GM12874 (cell line): Measurements from ENCODE around the gene CPT1B.

ENCODE experiments used
- TF ChIP-seq, protein P1 (sequence below): IDR thresholded peaks from 2 replicates; pipeline ENCODE4 v1.5.1; 2011; ENCODE audit warnings: low read depth, mild to moderate bottlenecking, control low read depth, low read length, moderate library complexity; ENCODE audit not compliant: insufficient read depth

Gene CPT1B

DNA sequence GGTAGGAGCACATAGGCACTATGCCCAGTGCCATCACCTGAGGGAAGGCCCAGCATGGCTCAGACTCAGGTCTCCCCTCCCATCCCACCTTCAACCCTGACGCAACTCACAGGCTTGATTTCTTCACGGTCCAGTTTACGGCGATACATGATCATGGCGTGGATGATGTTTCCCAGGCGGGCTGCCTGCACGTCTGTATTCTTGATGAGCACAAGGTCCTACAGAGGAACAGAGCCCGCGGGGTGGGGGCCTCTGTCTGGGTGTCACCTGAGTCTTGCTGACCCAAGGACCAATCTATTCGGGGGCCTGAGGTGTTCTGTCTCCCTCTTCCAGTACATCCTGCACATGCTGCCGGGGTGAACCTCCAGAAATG, 3.9 kb downstream of the CPT1B start:
- TF ChIP-seq, protein P1, sequence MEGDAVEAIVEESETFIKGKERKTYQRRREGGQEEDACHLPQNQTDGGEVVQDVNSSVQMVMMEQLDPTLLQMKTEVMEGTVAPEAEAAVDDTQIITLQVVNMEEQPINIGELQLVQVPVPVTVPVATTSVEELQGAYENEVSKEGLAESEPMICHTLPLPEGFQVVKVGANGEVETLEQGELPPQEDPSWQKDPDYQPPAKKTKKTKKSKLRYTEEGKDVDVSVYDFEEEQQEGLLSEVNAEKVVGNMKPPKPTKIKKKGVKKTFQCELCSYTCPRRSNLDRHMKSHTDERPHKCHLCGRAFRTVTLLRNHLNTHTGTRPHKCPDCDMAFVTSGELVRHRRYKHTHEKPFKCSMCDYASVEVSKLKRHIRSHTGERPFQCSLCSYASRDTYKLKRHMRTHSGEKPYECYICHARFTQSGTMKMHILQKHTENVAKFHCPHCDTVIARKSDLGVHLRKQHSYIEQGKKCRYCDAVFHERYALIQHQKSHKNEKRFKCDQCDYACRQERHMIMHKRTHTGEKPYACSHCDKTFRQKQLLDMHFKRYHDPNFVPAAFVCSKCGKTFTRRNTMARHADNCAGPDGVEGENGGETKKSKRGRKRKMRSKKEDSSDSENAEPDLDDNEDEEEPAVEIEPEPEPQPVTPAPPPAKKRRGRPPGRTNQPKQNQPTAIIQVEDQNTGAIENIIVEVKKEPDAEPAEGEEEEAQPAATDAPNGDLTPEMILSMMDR = no peak

DNA sequence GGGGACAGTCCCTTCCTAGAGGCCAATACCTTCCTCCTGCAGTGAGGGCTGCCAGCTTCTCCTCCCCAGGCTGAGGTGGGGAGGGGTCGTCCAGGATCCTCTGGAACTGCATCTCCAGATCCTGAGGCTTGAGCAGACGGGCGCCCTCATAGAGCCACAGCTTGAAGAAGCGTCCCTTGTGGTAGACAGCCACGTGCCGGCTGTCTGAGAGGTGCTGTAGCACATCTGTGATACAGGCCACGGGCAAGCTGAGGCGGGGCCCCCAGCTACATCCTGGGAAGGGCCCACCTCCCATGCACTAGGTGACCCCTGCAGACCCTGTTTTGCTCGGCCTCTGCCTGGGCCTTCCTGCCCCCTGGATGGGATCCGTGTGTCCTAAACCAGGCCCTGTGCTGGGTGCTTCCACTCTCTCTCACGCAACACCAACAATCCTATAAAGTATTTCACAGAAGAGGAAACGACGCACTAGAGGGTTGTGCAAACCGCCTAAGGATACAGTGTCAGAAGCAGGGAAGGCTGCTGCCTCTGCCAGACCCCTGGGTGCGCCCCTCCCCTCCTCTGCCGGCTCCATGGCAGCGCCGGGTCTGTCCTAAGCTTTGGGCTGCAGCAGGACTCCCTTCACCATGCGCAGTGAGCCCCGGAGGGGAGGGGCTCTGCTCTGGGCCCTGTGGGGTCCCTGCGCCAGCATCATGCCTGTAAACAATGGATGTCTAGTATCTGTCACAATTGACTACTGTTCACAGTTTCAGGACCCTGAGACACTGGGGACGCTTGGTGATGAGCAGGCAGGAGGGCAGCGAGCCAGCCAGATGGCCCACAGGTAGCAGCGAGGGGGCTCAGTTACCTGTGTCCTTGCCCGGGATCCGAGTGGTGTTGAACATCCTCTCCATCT, 4.5 kb downstream of the CPT1B start:
- TF ChIP-seq, protein P1 = no peak

DNA sequence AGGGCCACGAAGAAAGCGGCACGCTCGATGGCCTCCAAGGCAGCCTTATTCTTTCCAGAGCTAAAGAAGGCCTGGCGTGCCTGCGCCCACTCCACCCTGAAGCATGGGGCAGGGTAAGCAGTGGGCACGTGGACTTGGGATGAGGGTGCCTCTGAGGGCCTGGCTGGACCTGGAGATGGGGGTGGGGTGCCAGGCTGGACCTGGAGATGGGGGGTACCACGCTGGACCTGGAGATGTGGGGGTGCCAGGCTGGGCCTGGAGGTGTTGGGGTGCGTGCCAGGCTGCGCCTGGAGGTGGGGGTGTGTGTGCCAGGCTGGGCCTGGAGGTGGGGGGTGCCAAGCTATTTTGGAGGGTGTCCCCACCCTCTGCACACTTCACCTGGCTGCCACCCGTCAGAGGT, 5.3 kb downstream of the CPT1B start:
- TF ChIP-seq, protein P1 = no peak

DNA sequence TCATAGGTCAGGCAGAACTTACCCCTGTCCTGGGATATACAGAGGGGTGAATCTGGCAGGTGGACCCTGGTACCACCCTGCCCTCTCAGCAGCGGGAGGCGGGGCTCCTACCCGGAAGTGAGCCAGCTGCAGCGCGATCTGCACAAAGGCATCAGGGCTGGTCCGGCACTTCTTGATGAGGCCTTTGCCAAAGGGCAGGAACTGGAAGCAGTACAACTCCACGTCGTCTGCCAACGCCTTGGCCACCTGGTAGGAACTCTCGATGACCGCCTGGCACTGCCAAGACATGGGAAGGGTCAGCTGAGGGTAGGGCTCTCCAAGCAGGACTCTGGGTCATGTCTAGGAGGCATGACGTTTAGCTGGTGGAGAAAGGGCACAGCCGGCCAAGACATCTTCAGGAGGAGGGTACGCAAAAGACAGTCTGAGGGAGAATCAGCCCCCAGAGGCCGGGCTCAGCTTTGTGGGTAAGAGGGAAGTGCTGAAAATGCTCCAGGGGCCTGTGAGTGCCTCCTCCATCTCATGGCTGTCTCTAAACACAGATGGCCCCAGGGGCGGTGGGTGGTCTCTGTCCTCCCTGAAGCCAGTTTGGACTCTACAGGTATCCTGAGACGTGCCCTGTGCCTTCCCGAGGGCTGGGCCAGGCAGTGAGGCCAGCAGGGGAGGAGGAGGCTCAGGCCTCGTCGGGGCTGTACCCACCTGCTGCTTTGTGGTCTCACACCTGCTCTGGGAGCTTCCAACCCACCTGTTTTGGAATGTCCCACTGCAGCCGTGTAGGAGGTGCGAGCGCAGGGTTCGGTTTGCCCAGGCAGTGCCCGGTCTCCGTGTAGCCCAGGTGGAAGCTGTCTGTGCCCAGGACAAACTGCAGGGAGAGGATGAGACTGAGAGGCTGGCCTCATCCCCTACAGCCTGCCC, 6.7 kb downstream of the CPT1B start:
- TF ChIP-seq, protein P1 = no peak

DNA sequence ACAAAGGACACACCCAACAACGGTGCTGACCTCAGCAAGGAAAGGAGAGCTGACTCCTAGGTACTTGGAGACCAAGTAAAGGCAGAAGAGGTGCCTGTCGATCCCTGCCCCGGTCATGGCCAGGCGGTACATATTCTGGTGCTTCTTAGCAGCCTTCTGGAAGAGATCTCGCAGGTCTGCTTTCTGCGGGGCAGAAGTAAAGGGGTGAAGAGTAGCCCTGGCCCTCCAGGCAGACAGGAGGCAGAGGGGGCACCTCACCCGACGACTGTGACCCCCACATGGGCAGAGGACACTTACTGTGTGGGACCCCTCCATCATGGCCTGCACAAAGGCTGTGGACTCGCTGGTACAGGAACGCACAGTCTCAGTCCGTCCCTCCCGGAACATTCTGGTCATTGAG, 7.4 kb downstream of the CPT1B start:
- TF ChIP-seq, protein P1 = no peak

DNA sequence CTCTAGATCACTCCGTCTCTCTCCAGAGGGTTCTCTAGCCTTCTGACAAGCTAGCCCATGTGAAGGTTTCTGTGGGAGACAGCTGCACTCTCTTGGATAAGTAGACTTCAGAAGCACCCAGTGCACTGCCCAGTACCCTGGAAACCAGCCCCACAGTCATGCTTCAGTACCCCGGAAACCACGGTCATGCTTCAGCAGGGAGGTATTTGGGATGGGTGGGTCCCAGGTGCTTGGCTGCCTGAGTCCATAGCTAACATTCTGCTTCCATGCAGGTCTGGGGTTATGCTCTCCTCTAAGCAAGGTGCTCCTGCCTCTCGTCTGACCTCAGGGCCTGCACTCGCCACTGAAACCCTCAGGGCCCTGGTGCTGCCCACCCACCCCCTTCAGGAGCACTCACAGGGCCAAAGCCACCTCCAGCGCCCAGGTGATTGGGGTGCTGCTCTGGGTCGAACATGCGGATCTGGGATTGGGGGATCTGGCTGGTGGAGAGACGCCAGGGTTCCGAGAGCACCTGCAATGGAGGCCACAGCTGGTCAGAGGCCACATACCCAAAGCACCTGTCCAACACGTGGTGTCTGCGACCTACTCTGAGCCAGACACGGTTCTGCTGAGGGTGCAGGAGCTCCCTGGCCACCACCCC, 8.2 kb downstream of the CPT1B start:
- TF ChIP-seq, protein P1 = no peak

DNA sequence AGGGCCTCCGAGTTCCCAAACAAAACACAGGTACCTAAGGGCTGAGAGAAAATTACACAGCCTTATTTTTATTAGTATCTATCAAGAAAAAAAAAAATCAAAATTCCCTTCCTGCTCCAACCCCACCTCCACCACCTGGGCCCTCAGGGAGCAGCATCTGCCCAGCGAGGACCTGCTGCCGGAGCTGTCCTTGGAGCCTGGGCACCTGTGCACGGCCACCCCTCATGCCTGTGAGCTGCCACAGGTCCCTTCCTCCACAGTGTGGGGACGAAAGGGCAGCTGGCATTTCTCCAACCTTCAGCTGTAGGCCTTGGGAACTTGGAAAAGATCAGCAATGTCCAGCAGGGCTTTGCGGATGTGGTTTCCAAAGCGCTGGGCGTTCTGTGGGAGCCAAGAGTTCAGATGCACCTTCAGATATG, 9.2 kb downstream of the CPT1B start:
- TF ChIP-seq, protein P1 = no peak
